Smooth muscle cell (in vitro differentiated cells): ENCODE results near the gene TTC7B. TPM values are rescaled to one million over a fixed set of nuclear protein-coding genes. Genes with fewer than 3 reads are reported as not detected.
A peak's percentile ranks its signal among the peaks of the same experiment; 100 is the strongest.

Experiments
- DNase-seq: peaks from one replicate; lab custom pipeline; 2025; ENCODE audit not compliant: unreplicated experiment; lab: John Stamatoyannopoulos, UW
- H2AFZ ChIP-seq: fragments of 200-600 bp; sonication (generic); 2 replicates; pipeline ENCODE4 v1.6.0; 2016; ENCODE audit warnings: antibody characterized with exemption, low read depth, mild to moderate bottlenecking
- H3F3A ChIP-seq: fragments of 200-600 bp; sonication (generic); 2 replicates; pipeline ENCODE4 v1.6.0; 2017; ENCODE audit warnings: antibody characterized with exemption, low read depth
- H3K27ac ChIP-seq: fragments of 200-600 bp; sonication (generic); 2 replicates; pipeline ENCODE4 v1.5.1; 2016; ENCODE audit warnings: low read depth, mild to moderate bottlenecking
- H3K27me3 ChIP-seq: fragments of 200-600 bp; sonication (generic); 2 replicates; pipeline ENCODE4 v1.6.1; 2016; ENCODE audit warnings: low read depth, mild to moderate bottlenecking
- H3K36me3 ChIP-seq: fragments of 200-600 bp; sonication (generic); 2 replicates; pipeline ENCODE4 v1.5.1; 2016; ENCODE audit warnings: low read depth
- H3K4me1 ChIP-seq: fragments of 200-600 bp; sonication (generic); 2 replicates; pipeline ENCODE4 v1.5.1; 2016; ENCODE audit warnings: low read depth
- H3K4me2 ChIP-seq: fragments of 200-600 bp; sonication (generic); 2 replicates; pipeline ENCODE4 v1.6.0; 2016; ENCODE audit warnings: mild to moderate bottlenecking
- H3K4me3 ChIP-seq: fragments of 200-600 bp; sonication (generic); 2 replicates; pipeline ENCODE4 v1.5.1; 2016; ENCODE audit warnings: mild to moderate bottlenecking
- H3K79me2 ChIP-seq: fragments of 200-600 bp; sonication (generic); 2 replicates; pipeline ENCODE4 v1.6.0; 2016; ENCODE audit warnings: low read depth, mild to moderate bottlenecking
- H3K9ac ChIP-seq: fragments of 200-600 bp; sonication (generic); 2 replicates; pipeline ENCODE4 v1.6.0; 2016; ENCODE audit warnings: low read depth
- H3K9me3 ChIP-seq: fragments of 200-600 bp; sonication (generic); replicated peaks from 2 replicates; pipeline ENCODE4 v1.5.1; 2016; ENCODE audit warnings: low read depth
- H4K20me1 ChIP-seq: fragments of 200-600 bp; sonication (generic); 2 replicates; pipeline ENCODE4 v1.6.0; 2016; ENCODE audit warnings: low read depth
- WGBS: methylation state at CpG from one replicate; pipeline ENCODE4 v1.1.7; 2016; ENCODE audit warnings: low lambda C conversion rate; 5-methylcytosine and 5-hydroxymethylcytosine counted together
- polyA plus RNA-seq: library from polyadenylated mRNA; unstranded; fragments of >200 nt; fragmentation: Nextera tagmentation; extraction: Ambion mirVana; gene quantifications from 2 replicates; pipeline ENCODE4 v1.2.1, GENCODE V29; 2016
- total RNA-seq: library from RNA; depleted of rRNA; stranded (reverse); fragments of >200 nt; gene quantifications from 2 replicates; pipeline ENCODE4 v1.2.3, GENCODE V29; 2014
- TF ChIP-seq, protein P1 (sequence below): fragments of 200-600 bp; sonication (generic); IDR thresholded peaks from 2 replicates; pipeline ENCODE4 v1.5.1; 2017; ENCODE audit warnings: borderline replicate concordance, mild to moderate bottlenecking, antibody characterized with exemption; ENCODE audit not compliant: insufficient read depth, poor library complexity, severe bottlenecking

TTC7B gene
- total and polyA plus RNA-seq, 2 experiments from 2014 or later, result 22.1 to 54.1 TPM

DNA sequence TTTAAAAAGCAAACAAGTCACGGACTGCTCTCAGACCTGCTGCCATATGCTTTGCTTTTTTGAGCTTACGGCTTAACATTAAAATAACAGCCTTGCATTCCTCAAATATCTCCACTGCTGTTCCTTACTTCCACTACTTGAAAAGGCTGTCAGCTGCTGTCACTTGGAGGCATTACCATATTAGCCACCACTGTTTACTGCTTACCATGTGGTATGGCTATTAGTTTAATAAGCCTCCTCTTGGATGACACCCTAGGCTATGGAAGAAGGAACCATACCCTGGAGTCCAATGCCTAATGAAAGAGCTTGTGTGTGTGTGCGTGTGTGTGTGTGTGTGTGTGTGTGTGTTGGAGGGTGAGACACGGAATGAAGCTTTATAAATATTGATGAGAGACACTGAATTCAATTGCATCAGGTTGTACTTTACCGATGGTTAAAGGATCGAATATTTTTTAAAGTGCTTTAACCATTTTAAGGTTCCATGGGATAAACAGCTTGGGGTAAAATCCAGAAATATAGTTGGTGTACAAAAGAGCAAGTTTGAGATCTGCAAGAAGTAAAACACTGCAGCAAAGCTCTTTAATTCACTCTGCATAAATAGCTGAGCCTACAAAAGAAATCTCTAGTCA lies 174.5 kb downstream of the TTC7B start:
- Histone ChIP-seq H3K27ac (peak overlapping the region; percentile 60), H4K20me1 (no peaks in the 10 kb centered on the region), H3F3A (no peaks in the 10 kb centered on the region), H3K4me3 (no peak overlapping the region), H3K79me2 (no peaks in the 10 kb centered on the region), H3K9ac (no peak overlapping the region), H3K4me2 (peak overlapping the region; percentile 37), H3K9me3 (no peaks in the 10 kb centered on the region), H3K36me3 (no peaks in the 10 kb centered on the region), H3K4me1 (peaks cover 27% of the 10 kb centered on the region), H3K27me3 (no peaks in the 10 kb centered on the region), H2AFZ (no peak overlapping the region)
- 51% methylated on average over 6 of the region's 6 CpGs for WGBS
- TF ChIP-seq, protein P1, sequence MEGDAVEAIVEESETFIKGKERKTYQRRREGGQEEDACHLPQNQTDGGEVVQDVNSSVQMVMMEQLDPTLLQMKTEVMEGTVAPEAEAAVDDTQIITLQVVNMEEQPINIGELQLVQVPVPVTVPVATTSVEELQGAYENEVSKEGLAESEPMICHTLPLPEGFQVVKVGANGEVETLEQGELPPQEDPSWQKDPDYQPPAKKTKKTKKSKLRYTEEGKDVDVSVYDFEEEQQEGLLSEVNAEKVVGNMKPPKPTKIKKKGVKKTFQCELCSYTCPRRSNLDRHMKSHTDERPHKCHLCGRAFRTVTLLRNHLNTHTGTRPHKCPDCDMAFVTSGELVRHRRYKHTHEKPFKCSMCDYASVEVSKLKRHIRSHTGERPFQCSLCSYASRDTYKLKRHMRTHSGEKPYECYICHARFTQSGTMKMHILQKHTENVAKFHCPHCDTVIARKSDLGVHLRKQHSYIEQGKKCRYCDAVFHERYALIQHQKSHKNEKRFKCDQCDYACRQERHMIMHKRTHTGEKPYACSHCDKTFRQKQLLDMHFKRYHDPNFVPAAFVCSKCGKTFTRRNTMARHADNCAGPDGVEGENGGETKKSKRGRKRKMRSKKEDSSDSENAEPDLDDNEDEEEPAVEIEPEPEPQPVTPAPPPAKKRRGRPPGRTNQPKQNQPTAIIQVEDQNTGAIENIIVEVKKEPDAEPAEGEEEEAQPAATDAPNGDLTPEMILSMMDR, result no peak
- no peak for DNase-seq

DNA sequence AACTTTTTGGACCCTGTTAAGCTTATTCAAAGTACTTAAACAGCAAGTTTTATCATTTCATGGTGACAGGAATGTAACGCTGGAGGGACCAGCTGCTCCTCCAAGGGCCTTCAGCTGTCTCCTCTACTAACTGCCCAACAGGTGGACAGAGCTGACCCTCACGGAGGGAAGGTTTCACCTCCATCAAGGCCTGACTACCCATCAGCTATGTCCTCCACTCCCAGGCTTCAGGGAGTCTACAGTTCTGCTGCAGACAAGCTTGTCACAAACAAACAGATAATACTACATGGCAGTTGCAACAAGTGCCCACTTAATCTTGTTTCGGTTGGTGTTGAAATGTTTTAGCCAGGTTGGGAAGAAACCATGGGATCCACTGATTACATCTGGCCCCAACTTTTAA lies 175.1 kb downstream of the TTC7B start:
- Histone ChIP-seq H3K27me3 (no peaks in the 10 kb centered on the region), H3K9ac (no peak overlapping the region), H3K4me2 (no peak overlapping the region)

DNA sequence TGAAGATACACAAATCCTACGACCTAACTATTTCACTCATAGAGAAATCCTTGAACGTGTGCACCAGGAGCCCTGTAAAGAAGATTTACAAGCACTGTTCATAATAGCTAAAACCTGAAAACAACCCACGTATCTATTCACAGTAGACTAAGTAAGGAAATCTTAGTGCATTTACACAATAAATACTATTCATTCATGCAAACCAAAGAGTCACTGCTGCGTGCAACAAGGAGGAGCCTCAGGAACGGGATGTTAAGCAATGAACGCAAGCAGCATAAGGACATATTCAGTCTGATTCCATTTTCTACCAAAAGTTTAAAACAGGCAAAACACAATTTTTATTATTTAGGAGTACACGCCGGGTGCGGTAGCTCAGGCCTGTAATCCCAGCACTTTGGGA lies 176.6 kb downstream of the TTC7B start:
- H3K36me3 ChIP-seq, result no peaks in the 10 kb centered on the region
- no peaks in the 10 kb centered on the region for H3K27me3 ChIP-seq
- H3K9me3 ChIP-seq, result no peaks in the 10 kb centered on the region
- H3K4me3 ChIP-seq, result no peak overlapping the region
- no peak overlapping the region for H2AFZ ChIP-seq
- 96% methylated on average over 9 of the region's 9 CpGs for WGBS
- DNase-seq, result no peak
- peaks cover 27% of the 10 kb centered on the region for H3K4me1 ChIP-seq
- no peak overlapping the region for H3K9ac ChIP-seq
- H3K4me2 ChIP-seq, result no peak overlapping the region
- H3K79me2 ChIP-seq, result no peaks in the 10 kb centered on the region
- TF ChIP-seq, protein P1, result no peak
- H4K20me1 ChIP-seq, result no peaks in the 10 kb centered on the region
- no peak overlapping the region for H3K27ac ChIP-seq
- H3F3A ChIP-seq, result no peaks in the 10 kb centered on the region

More for the DNA sequence above, 175.1 kb downstream of the TTC7B start:
- Histone ChIP-seq H3F3A (no peaks in the 10 kb centered on the region), H3K9me3 (no peaks in the 10 kb centered on the region), H3K79me2 (no peaks in the 10 kb centered on the region), H3K4me3 (no peak overlapping the region), H3K36me3 (no peaks in the 10 kb centered on the region), H3K4me1 (peaks cover 27% of the 10 kb centered on the region), H2AFZ (no peak overlapping the region), H4K20me1 (no peaks in the 10 kb centered on the region), H3K27ac (no peak overlapping the region)
- TF ChIP-seq, protein P1, result no peak
- no peak for DNase-seq
- 87% methylated on average over 3 of the region's 3 CpGs for WGBS

DNA sequence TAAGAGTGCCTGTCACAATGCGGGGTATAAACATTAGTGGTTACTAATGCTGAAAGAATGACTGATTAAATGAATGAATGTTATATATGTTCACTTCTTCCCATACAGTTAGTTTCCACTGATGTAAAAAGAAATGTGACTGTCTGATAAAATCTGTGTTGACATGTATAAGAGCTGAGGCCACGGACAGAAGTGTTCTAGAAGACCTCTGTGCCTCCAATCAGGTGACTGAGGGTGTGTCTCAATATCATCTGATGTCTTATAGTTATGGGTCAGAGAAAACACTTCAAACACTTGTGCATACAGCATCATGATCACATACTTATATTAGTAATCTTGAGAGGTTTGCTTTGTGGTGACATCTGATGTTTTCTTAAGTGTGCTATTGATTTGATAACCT lies 183.4 kb downstream of the TTC7B start:
- Histone ChIP-seq H3K4me3 (no peak overlapping the region), H3K79me2 (no peaks in the 10 kb centered on the region), H3F3A (no peaks in the 10 kb centered on the region), H2AFZ (no peak overlapping the region), H3K36me3 (no peaks in the 10 kb centered on the region), H3K4me1 (peaks cover 6% of the 10 kb centered on the region), H4K20me1 (no peaks in the 10 kb centered on the region), H3K4me2 (peak overlapping the region; percentile 24), H3K9me3 (no peaks in the 10 kb centered on the region), H3K27ac (no peak overlapping the region), H3K9ac (no peak overlapping the region), H3K27me3 (no peaks in the 10 kb centered on the region)
- DNase-seq, result no peak
- TF ChIP-seq, protein P1, result no peak
- WGBS, result 42% methylated on average over 2 of the region's 2 CpGs
